Stimulated activated CD8-positive, alpha-beta memory T cell treated with anti-CD3 and anti-CD28 coated beads, Interleukin-2, amount 100 ng/mL, for 1 hour (primary cell): Measurements from ENCODE around the gene GTSE1.
A peak's percentile ranks its signal among the peaks of the same experiment; 100 is the strongest.

ENCODE experiments used
- DNase-seq, 2 donors: peaks; one replicate each; pipeline ENCODE4 v3.0.0-alpha.2; 2020; ENCODE audit warnings: low read depth in 2 of 2

GTSE1 gene

DNA sequence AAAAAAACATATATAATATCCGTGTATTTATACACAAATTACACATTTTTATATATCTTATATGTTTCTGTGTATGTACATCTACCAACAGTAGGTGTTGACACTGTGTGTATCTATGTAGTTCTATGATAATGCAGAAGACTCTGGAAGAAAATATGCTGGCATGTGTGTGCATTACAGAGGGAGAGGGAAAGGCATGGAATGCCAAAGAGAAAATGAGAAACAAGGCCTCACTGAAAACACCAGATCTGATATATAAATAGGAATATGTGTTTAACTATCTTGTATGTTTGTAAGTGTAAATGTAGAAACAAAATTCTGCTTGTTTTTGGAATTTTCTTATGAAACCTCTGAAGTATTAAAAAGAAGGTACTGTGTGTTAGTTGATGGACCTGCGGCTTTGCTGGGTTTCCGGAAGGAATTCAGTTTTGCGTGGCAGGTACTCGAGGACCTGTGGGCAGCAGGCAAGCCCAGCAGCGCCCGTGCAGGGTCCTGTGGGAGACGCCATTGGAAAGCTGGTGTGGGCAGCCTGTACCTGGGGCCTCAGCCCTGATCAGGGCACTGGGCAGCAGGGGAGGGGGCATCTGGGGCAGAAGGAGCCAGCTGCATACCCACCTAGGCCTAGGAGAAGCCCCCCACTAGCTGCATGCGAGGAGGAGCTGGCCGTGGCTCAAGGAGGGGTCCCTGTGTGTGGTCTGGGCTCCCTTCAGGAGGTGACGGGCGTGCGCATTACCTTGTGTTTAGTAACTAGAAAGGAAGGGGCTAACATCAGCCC lies 31.2 kb downstream of the GTSE1 start:
- DNase-seq, result no peak

DNA sequence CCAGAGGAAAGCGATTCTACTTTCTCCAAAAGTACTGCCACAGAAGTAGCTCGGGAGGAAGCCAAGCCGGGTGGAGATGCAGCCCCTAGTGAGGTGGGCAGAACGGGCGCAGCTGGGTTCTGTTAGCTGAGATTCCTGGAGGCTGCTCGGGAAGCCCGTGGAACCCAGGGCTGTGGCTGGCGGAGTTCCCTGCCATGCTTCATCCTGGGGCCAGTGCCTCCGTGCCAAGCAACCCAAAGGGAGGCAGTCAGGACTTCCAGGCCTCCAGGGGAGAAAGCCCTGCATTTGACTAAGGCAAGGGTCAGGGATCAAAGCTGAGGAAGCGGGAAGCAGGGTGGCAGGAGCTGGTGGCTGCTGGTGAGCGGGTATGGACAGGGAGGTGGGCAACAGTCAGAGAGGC lies 32.1 kb downstream of the GTSE1 start:
- no peak for DNase-seq

DNA sequence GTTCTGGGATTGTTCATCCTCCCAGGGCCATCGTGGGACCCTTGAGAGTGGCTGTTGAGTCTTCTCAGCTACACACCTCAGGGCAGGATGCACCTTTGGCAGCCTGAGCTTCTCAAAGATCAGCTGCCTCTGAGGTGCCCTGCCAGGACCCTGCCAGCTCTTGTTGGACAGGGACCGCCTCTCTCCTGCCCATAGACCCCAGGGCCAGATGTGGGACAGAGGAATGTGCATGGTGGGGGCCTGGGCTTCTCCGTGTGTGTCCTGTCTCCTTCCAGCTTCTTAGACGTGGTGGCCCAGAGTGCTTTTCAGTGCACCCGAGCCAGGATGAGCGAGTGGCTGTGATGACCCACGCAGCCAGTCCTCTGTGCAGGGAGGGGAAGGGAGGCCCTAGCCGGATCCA lies 32.9 kb downstream of the GTSE1 start:
- no peak for DNase-seq

DNA sequence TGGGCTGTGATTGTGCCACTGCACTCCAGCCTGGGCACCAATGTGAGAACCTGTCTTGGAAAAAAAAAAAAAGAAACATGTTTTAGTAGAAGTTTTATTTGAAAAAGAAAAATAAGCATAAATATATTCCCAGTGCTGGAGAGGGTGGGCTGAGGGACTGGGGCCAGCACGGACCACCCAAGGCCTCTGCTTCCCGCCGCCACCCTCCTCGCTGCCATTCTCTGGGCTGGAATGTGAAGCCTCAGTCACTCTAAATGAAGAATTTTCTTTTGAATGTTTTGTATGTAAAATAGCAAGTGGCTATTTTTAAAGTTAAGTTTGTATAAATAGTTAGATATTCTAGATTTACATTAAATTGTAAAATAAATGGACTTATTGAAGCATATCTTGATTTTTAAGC lies 33.8 kb downstream of the GTSE1 start:
- no peak for DNase-seq

DNA sequence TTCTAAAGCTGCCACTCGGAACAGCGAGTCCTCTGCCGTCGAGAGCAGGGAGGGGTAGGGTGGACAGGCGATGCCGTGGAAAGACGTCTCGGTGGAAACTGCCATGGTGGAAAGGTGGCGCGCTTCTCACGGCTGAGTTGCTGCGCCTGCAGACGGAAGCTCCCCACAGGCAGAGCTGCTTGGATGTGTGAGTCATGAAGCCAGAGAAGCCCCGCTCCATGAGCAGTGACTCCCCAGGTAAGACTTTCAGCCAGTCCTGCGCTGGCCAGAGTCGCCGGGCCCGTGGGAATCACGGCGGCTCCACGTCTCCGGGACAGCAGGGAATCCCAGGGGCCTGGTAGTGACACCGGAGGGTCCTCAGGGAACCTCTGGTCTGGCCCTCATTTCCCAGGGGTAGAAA lies 34.8 kb downstream of the GTSE1 start:
- DNase-seq, result no peak

DNA sequence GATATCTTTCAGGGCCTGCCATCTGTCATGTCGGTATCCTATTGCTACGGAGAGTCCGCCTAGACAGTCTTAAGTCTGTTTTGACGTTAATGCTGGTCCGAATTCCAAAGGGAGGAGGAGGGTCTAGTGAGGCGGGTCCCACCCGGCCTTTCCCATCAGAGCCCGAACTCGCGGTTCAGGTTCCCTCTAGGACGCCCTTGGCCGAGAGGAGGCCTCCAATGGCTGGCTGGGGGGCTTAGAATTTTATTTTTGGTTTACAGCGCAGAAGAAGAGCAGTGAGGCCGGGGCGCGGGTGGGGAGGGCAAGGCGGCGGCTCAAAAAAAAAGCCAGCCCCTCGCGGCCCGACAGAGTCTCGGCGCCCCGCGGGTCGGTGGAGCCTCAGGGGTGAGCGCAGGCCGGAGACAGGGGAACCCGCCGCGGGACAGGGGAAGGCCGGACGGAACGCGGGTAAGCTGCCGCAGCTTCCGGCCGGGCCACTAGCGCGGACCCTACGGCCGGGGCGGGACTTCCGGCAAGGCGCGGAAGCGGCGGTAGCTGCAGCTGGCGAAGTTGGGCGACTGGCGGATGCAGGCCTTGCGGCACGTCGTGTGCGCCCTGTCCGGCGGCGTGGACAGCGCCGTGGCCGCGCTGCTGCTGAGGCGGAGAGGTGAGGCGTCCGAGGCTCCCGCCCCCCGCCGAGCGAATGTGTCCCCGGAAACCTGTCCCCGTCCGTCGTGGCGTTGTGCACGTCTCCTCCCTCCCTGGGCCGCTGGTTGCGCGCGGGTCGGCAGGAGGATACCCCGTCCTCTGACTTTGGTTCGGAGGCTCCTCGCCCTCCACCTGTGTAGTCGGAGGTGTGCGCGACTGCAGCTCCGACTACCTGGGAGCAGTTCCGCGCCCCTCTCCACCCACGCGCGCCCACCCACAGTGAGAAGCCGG lies 38.8 kb downstream of the GTSE1 start, which contains the start of gene TRMU:
Gene TRMU (plus strand): TSS at position 514 of the 918 bp plus-strand sequence. CDS start 51 bp downstream, at position 565.
- DNase-seq, result peak; percentile 48 to 55

DNA sequence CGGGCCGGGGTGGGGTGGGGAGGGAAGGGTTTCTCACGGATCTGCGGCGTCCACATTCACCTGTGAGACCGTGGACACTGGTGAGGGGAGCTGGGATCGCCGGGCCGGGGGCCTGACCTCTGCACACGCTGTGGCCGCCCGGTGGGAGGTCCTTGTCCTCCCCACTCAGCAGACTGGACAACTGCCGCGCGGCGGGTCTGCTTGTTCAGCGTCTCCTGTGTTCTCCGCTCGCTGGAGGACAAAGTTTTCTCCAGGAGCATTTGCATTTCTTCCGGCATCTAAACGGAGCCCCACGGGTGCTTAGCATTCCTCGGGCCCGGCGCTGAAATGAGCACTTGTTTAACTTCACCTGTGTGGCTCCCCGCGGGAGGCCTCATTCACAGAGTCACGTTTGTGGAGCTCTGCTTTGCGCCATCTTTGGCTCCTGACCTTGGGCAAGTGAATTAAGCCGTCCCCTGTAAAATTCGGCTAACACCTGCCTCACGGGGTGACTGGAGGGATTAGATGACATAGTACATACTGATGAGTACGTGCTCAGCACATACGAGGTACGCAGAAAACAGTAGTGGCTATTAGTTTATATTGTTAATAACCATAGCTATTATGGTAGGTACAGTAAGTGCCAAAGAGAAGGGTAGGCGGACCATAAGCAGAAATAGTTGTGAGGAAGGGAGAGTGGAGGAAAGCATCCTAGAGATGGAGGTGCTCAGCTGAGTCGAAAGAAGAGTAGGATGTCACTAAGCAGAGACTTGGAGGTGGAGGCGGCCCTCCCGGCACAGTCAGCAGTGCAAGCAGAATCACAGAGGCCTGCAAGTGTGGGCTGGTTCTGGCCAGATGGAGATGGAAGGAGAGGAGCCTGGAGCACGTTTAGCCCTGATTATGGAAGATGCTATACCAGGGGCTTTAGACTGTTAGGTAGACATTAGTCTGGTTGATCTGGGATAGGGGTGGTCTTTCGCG lies 39.7 kb downstream of the GTSE1 start:
- no peak for DNase-seq

DNA sequence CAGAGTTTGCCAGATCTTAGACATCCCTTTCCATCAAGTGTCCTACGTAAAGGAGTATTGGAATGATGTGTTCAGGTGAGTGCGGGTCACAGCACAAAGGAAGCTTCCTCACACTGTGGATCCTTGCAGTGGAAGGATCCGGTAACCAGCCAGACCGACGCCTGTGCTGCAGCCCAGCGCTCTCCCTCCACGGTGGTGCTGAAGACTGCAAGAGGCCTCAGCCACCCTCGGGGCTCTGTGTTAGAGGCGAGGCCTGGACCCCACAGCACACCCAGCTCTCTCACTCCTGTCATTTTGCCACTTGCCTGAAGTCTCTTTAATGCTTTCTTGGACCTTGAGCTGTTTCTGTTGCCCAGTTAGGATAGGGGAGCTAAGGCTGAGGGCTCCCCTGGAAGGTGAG lies 41.2 kb downstream of the GTSE1 start:
- DNase-seq, result no peak

DNA sequence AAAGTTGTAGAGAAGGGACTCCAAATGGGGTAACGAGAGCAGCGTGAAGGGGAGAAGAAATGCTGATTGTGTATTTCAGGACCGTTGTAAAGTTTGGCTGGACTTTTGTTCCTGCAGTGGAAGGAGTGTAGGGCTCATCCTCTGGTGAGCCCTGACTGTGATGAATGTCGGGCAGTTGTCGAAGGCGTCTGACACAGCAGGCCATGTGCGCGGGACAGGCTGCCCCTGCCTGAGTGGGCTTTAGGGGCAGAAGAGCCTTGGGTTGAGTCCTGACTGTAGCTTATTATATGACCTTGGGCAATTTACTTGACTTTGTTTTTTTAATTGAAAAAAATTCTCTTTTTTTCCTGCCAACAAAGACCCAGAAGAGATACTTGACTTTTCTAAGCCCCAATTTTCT lies 42.0 kb downstream of the GTSE1 start:
- DNase-seq, result no peak

DNA sequence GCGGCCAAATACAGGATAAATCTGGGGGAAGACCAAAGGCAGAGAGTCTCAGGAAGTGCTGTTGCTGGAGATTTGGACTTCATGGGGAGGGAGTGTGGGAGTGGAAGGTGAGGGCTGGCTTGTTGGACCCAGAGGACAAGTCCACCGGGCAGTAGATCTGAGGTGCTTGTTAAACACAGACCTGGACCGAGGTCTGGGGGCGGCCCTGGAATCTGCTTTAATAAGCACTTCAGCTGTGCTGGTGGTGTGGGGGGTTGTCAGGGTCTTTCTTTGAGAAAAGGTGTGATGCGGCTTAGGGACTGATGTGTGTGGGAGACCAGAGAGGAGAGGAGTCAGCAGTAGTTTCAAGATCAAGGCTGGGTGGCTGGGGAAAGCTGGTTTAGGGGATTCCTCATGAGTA lies 43.3 kb downstream of the GTSE1 start:
- no peak for DNase-seq

DNA sequence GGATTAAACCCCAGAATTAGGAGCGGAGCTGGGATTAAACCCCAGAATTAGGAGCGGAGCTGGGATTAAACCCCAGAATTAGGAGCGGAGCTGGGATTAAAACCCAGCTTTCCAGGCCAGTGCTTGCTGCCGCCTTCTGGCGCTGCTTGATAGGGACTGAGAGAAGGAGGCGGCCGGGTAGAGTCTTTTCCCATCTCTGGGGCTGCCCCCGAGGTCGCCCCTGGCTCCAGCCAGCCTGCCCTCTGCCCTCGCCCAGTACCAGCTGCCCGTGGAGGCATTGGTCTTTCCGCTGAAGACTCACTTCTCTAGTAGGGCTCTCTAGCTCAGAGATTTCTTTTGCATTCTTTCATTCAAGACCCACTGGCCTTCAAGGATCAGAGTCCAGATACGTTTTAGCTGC lies 44.0 kb downstream of the GTSE1 start:
- no peak for DNase-seq

DNA sequence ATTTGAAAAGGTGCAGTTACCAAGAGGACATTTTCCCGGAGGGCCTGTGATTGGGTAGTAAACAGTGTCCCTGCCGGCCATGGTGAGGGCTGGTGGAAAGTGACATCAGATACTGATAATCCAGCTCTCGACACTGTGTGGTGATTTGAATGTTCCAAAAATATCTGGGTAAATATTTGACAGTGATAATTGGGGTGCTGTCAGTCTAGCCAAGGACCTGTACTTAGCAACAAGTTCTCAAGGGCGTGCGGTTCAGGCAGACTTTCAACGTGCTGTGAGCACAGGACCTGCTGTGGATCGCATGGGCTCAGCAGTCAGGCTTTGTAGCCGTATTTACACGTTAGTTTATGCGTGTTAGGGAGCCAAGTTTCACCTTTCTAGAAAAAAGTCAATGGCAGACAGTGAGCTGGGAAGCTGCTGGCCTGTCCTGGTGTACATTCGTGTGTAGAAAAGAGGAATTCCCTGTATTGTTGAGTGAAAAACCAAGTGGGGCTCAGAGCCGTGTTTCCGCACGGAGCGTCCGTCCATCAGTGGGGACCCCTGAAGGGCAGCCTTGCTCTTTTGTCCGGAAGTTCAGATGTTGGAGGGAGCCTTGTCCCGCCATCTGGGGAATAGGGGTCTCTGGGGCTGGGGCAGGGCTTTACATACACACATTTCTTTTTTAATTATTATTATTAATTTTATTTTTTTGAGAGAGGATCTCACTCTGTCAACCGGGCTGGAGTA lies 50.2 kb downstream of the GTSE1 start:
- DNase-seq, result no peak

DNA sequence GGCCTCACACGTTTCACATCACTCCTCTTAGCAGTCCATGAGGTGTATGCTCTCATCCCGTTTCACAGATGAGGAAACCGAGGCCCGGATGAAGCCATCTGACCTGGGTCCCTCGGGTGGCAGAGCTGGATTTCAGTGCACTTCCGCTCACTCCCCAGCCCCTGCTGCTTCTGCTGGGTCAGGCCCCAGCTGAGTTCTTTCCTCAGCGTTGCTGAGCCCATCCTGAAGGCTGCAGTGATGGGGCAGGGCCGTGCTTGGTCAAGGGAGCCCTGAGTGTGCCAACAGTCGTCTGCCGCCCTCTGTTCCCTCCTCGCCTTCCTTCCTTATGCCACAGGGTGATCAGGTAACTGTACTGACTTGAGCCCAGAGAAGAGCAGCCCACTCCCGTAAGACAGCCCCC lies 51.0 kb downstream of the GTSE1 start:
- no peak for DNase-seq

DNA sequence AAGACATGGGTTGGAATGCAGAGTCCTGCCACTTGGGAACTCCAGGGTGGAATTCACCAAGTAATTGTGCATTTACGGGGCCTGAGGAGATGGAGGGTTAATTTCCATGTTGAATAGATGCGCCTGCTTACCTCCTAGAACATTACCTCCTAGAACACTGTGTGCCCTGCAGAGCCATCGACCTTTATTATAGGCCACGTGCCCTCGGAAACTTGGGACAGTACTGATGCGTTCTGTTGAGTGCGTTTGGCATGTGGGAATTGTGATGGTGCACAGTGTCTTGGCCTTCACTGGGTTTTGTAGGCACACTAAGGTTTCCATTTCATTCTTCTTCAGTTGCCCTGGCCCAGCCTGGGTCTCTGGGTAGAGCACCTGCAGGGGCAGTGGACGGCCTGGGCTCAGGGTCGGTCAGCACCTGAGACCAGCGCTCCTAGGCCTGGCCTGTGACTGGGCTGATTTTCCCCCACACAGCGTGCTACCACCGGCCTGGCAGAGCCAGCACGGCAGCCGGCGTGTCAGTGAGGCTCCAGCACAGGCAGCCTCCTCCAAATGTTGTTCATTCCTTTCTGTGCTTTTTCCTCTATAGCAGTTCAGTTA lies 51.5 kb downstream of the GTSE1 start:
- DNase-seq, result no peak

DNA sequence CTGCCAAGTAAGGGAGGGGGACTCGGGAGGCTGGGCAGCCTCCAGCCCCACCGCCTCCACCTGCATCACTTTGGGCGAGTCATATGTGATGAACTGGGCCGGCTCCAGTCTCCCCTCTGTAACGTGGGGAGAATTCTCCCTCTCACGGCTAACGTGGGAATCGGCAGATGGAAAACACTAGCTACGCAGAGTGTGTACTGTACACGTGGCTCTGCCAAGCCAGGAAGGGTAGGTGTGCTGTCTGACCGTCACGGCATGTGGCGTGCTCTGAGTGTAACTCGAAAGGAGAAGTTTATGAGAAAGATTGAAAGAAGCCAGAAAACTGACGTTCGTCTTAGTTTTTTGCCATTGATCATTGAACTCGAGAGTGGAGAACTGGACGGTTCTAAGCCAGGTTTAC lies 52.6 kb downstream of the GTSE1 start:
- DNase-seq, result no peak

DNA sequence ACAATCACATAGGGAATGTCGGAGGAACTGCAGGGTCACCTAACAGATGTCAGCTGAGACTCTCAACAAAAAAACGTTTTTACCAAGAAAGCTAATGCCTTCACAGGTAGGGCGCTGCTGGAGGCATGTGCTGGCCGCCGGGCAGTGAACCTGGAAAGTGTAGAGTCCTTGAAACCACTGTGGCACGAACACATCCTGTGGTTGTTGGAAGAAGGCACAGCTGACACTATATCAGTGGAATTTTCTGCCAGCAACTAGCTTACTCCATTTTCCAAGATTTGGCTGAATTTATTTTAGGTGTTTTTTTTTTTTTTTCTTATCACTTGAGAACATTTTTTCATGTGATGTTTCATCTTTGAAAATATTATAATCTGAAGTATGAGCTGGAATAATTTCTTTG lies 53.0 kb downstream of the GTSE1 start:
- no peak for DNase-seq

DNA sequence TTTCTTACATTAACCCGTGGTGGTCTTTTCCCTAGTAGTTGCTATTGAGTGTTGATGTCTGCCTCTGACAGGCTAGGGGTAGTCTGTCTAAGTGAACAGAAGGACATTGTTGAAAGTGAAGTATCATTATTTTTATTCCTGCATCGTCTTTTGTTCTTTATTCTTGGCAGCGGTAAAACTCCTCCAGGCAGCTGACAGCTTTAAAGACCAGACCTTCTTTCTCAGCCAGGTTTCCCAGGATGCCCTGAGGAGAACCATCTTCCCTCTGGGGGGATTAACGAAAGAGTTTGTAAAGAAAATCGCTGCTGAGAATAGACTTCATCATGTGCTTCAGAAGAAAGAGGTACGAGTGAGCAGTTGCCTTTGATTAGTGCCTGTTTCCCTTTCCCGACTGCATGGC lies 53.5 kb downstream of the GTSE1 start:
- DNase-seq, result no peak

DNA sequence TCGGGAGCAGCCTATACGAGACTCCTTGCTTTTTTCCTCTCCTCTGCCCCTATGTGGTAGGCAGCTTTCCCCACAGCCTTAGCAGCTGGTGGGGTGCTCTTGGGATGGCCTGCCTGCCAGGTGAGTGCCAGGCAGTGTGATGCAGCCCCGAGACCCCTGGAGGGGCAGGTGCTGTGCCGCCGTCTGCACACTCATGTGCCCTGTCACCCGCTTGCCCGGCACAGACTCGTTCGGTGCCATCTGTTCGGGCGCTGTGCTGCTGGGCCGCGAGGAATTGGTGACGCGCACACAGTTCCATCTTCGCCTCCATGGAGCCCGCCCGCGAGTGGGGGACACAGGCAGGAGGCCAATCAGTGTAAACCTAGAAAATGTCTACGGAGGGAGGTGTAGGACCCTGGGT lies 54.0 kb downstream of the GTSE1 start:
- DNase-seq, result no peak

DNA sequence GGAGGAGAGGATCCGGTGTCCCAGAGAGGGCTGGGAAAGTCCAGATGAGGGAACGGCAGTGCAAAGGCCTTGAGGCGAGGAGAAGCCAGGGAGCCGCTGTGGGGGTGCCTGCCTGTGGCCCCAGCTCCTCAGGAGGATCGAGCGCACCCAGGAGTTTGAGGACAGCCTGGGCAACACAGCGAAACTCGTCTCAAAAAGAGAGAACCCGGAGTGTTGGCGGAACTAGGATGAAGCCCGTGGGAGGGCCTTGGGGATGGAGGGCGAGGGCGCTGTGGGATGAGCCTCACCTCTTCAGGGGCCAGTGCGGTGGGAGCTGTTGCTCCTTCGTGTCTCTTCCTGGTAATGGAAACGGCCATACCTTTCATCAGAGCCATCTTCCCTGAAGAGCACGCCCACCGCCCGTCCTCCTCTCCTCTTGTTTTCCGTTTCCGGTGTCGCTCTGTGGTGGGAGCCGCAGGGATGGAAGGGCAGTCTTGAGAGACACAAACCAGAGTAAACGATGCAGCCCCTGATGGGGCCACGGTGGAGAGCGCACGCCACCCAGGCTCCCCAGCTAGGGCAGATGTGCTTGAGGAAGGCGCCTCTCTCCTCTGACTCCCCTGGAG lies 54.6 kb downstream of the GTSE1 start:
- no peak for DNase-seq

DNA sequence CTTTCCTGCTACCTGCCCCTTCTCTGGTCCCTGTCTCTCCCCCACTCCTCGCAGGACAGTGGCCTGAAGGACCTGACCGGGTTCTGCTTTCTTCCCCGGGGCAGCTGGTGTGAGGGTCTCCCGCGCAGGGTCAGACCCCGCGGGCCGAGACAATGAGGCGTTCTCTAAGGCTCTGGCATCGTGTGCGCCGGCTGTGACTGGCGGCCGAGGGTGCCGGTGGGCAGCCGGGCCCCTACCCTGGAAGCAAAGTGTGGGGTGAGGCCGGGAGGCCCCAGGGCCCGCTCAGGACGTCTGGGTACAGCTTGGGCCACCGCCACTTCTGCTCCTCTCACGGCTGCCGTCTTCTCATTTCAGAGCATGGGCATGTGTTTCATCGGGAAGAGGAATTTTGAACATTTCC lies 55.1 kb downstream of the GTSE1 start:
- DNase-seq, result no peak
